Measurements from ENCODE around the gene BMERB1. TPM values are rescaled to one million over a fixed set of nuclear protein-coding genes. Genes with fewer than 3 reads are reported as not detected.
A peak's percentile ranks its signal among the peaks of the same experiment; 100 is the strongest.

Gene BMERB1
- total RNA-seq, 1 donor from 2014 or later, result 17.4 TPM

DNA sequence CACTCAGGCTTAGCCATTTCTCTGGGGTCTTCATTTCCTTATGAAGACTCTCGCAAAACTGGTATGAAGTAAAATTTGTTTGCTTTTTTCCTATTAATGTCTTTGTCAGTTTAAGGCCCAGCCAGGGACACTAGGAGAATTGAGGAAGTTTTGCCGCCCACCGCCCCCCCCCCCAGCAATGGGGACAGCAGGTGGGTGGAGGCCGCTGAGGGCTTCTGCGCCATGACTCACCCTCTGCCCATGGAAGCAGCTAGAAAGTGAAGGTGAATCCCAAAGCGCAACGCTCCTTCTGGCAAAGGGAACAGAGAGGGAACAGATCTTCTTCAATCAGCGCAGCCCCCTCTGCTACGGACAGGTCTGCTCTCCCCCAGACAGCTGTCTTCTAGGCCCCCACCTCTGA, 158.8 kb downstream of the BMERB1 start:
- no peak overlapping the region for H3K4me3 Mint-ChIP-seq
- peaks cover 71% of the 10 kb centered on the region for H3K4me1 Mint-ChIP-seq (ENCODE audit: low read depth)
- intact Hi-C loops (cut with micrococcal nuclease), result loop anchor here (5.0 kb wide), 1 partner anchor 156 kb away; no protein-coding TSS in a partner anchor
- peaks cover 3% of the 10 kb centered on the region for H3K9me3 Mint-ChIP-seq
- DNase-seq (ENCODE audit: low spot score), result no peak
- peak overlapping the region; percentile 61 for H3K27ac Mint-ChIP-seq
- H3K36me3 Mint-ChIP-seq (ENCODE audit: low read depth), result peaks cover 51% of the 10 kb centered on the region
- H3K27me3 Mint-ChIP-seq (ENCODE audit: insufficient read depth), result no peaks in the 10 kb centered on the region

DNA sequence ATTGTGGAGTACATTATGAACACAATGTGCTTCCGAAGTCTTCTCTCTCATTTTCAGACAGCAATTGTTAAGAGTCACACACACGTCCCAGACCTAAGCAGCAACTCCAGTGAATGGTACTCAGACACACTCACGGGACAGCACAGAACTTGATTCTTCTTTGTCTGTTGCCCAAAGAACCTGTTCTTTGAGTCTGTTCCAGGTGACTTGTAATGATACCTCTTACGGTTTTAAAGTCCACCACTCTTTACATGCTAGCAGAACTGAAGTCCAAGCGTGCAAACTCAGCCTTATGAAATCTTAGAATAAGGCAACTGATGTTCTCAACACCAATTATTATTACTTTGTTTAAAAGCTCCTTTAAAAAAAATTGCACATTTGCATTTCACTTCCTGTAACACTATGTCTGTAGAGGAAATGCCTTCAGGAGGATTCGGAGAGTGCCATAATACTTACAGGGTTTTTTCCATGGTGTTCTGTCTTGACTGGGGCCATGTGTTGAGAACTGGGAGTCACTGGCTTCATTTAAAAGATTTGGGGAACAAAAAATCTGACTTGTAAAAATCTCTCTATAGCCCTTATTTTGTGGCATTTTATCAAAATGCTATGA, 160.4 kb downstream of the BMERB1 start:
- Mint-ChIP-seq H3K36me3 (ENCODE audit: low read depth) (peaks cover 47% of the 10 kb centered on the region), H3K4me1 (ENCODE audit: low read depth) (peaks cover 72% of the 10 kb centered on the region)
- no peak for DNase-seq (ENCODE audit: low spot score)

DNA sequence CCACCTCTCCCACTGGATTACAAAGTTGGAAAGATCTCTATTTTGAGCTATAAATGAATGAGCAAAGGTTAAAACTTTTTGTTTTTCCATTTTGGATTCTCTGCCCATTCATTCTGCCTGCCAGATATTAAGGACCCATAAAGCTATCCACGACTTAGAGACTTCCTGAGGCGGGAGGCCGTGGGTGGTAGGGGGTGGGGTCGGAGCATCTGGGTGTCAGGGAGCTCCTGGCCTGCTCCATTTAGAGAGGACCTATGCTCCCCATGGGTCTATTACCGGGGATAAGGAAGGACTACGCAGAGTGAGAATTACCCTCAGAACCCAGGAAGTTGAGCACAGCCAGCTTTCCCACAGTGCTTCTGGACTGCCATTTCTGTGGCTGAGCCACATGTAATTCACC, 162.7 kb downstream of the BMERB1 start:
- peaks cover 65% of the 10 kb centered on the region for H3K36me3 Mint-ChIP-seq (ENCODE audit: low read depth)
- intact Hi-C loops (cut with micrococcal nuclease), result no loop called here

More for the DNA sequence above, 160.4 kb downstream of the BMERB1 start:
- Mint-ChIP-seq H3K9me3 (no peaks in the 10 kb centered on the region), H3K27me3 (ENCODE audit: insufficient read depth) (no peaks in the 10 kb centered on the region), H3K27ac (peak overlapping the region; percentile 76), H3K4me3 (no peak overlapping the region)
- intact Hi-C loops (cut with micrococcal nuclease), result loop anchor here (5.0 kb wide), 1 partner anchor 158 kb away; no protein-coding TSS in a partner anchor

DNA sequence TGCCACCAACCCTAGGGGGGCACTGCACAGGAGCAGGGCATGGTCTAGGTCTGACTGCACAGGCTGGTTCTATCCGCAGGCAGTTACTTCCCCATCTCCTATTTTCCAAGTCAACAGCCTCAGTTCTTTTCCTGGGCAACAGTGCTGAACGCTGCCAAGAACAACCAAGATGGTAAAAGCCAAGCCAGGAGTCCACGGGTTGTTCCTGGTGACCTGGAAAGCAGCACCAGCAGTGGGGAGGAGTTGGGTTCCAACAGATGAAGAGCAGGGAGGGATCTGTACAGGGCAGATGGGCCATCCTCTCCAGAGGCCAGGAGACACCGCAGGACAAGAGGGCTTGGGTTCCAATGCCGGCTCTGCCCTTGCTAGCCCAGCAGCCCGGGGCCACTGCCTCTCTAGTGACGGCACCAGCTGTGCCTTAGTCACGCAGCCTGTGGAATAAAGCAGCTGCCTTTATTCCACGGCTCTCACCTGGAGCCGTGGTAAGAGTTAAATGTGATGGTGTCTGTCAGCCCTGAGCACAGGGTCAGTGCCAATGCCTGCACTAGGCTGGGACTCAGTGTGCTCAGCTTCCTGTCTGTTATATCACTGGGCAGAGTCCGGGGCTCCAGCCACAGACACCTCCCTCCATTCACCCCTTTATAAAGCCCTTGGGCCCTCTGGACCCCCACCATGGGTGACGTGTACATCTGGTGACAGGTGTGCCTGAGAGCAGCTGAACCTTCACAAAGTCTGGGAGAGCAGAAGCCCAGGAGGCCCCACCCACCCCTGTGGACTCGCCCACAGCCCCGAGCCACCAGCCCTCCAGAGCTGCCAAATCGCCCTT, 163.6 kb downstream of the BMERB1 start:
- Mint-ChIP-seq H3K27ac (no peak overlapping the region), H3K36me3 (ENCODE audit: low read depth) (peaks cover 70% of the 10 kb centered on the region), H3K4me3 (no peak overlapping the region), H3K27me3 (ENCODE audit: insufficient read depth) (no peaks in the 10 kb centered on the region), H3K4me1 (ENCODE audit: low read depth) (peaks cover 68% of the 10 kb centered on the region), H3K9me3 (no peaks in the 10 kb centered on the region)
- no peak for DNase-seq (ENCODE audit: low spot score)
- intact Hi-C loops (cut with micrococcal nuclease), result no loop called here

More for the DNA sequence above, 162.7 kb downstream of the BMERB1 start:
- Mint-ChIP-seq H3K9me3 (no peaks in the 10 kb centered on the region), H3K4me1 (ENCODE audit: low read depth) (peaks cover 72% of the 10 kb centered on the region), H3K27ac (peak overlapping the region; percentile 13), H3K27me3 (ENCODE audit: insufficient read depth) (no peaks in the 10 kb centered on the region), H3K4me3 (no peak overlapping the region)
- DNase-seq (ENCODE audit: low spot score), result no peak

DNA sequence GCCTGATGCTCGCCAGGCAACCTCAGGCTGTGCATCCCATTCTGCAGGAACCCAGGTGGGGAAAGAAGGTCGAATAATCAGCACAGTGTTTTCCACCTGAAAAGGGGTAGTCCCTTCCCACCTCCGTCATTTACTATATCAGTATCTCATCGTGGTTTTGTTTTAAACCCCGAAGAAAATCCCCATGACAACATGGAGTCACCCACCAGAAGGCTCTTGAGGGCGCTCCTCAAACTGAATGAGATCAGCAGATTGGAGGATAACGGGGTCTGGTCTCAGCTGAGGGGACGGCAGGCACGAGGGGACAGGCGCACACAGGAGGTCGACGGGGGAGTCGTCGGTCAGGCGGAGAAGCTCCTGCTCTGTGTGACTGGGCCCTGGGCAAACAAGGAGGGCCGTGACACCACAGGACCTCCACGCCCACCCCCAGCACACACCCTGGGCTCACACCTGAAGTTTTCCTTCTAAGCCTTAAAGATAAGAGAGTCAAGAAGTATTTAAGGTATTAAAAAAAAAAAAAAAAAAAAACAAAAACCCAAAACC, 164.3 kb downstream of the BMERB1 start:
- no peaks in the 10 kb centered on the region for H3K27me3 Mint-ChIP-seq (ENCODE audit: insufficient read depth)
- DNase-seq (ENCODE audit: low spot score), result no peak
- peak overlapping the region; percentile 93 for H3K27ac Mint-ChIP-seq
- H3K9me3 Mint-ChIP-seq, result no peaks in the 10 kb centered on the region
- H3K4me1 Mint-ChIP-seq (ENCODE audit: low read depth), result peaks cover 61% of the 10 kb centered on the region
- peaks cover 73% of the 10 kb centered on the region for H3K36me3 Mint-ChIP-seq (ENCODE audit: low read depth)
- intact Hi-C loops (cut with micrococcal nuclease), result no loop called here
- H3K4me3 Mint-ChIP-seq, result no peak overlapping the region

DNA sequence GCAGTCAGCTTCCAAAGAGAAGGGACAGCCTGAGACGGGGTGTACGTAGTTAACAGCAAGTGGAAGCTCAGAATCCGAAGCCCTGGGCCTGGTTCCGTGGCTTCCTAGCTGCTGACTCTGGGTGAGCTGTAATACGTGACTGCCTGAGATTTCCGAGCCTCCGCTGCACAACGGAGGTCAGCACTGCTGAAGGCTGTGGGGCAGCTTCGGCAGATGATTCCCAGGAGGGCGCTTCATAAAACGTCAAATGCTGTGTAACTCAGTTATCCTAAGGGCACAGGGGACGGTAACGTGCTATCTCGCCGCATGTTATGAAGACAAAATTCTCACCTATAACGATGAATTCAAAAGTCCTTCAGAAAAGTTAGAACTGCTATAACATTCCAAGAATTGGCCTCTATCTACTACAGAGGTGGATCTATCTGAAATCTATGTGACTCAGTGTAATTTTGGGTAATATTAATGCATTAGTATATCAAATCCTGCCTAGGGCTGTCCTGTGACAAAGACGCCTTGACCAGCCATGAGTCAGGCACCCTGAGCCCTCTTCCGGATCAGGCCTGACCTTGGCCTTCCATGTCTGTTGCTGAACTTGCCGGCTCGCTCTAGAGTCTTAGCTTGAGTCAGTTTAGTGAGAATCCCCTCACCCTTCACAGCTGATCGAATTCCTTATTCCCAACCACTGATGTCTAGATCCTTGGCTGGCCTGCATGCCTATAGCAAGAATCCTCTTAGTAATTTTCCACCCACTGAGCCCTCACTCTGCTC, 165.1 kb downstream of the BMERB1 start:
- DNase-seq (ENCODE audit: low spot score), result no peak
- Mint-ChIP-seq H3K27ac (peak overlapping the region; percentile 57), H3K36me3 (ENCODE audit: low read depth) (peaks cover 72% of the 10 kb centered on the region)

DNA sequence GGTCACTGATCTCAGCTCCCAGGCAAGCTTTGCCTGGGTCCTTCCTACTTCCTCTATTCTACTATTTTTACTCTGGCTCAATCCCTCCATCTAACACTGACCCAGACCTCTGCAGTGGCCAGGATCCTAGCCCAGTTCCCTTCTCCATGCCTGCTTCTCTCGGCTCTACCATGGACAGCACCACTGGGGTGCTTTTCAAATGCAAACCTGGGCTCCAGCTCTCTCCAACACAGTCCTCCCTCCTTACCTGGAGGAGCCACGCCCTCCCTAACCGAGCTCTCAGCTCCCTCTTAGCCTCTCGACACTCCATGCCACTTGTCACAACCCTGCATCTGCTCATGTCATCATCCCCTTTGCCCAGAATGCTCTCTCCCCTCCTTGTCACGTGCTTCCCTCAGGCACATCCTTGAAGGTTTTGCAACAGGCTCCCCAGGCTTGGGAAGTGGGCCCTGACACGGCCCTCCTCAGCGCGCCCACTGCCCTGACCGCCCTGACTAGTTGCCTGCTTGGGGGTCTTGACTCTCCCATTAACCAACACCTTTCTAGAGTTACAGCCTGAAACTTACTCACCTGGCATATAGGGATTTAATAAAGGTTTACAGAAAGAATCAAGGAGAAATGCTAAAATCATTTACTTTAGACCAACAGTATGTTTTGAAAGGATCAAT, 167.0 kb downstream of the BMERB1 start:
- no peak overlapping the region for H3K4me3 Mint-ChIP-seq
- peak overlapping the region; percentile 76 for H3K27ac Mint-ChIP-seq
- DNase-seq (ENCODE audit: low spot score), result no peak
- intact Hi-C loops (cut with micrococcal nuclease), result no loop called here
- H3K9me3 Mint-ChIP-seq, result no peaks in the 10 kb centered on the region
- H3K27me3 Mint-ChIP-seq (ENCODE audit: insufficient read depth), result no peaks in the 10 kb centered on the region
- peaks cover 64% of the 10 kb centered on the region for H3K36me3 Mint-ChIP-seq (ENCODE audit: low read depth)
- peaks cover 46% of the 10 kb centered on the region for H3K4me1 Mint-ChIP-seq (ENCODE audit: low read depth)

More for the DNA sequence above, 165.1 kb downstream of the BMERB1 start:
- intact Hi-C loops (cut with micrococcal nuclease), result no loop called here
- no peaks in the 10 kb centered on the region for H3K27me3 Mint-ChIP-seq (ENCODE audit: insufficient read depth)
- H3K4me1 Mint-ChIP-seq (ENCODE audit: low read depth), result peaks cover 53% of the 10 kb centered on the region
- no peak overlapping the region for H3K4me3 Mint-ChIP-seq
- H3K9me3 Mint-ChIP-seq, result no peaks in the 10 kb centered on the region

DNA sequence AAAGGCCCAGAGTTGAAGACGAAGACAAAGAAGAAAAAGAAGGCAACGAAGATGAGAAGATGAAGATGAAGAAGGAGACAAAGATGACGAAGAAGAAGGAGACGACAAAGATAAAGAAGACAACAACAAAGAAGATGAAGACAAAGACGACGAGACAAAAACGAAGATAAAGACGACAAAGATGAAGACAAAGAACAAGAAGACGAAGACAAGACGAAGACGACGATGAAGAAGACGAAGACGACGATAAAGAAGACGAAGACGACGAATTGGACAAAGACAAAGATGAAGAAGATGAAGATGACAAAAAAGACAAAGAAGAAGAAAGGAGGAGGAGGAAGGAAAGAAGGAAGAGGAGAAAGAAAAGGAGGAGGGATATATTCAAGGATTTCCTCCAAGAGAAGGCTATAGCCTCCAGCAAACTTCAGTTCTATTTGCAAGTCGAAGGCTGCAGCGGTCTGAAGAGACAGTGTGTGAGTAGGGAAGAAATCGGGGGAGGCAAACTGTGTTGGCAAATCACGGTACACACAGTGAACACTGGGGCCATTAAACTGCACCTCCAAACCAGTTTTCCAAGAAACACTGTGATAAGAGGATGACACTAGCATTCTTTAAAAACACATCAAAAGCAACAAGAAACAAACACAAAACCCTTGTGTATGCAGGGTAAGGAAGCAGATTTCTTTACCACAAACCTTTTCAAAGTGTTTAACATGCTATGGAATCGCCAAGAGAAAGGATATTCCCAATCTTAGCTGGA, 168.1 kb downstream of the BMERB1 start:
- no peak for DNase-seq (ENCODE audit: low spot score)
- peaks cover 40% of the 10 kb centered on the region for H3K4me1 Mint-ChIP-seq (ENCODE audit: low read depth)
- H3K36me3 Mint-ChIP-seq (ENCODE audit: low read depth), result peaks cover 65% of the 10 kb centered on the region
- no peak overlapping the region for H3K4me3 Mint-ChIP-seq
- H3K9me3 Mint-ChIP-seq, result no peaks in the 10 kb centered on the region
- H3K27ac Mint-ChIP-seq, result peak overlapping the region; percentile 68
- H3K27me3 Mint-ChIP-seq (ENCODE audit: insufficient read depth), result no peaks in the 10 kb centered on the region
- intact Hi-C loops (cut with micrococcal nuclease), result no loop called here

DNA sequence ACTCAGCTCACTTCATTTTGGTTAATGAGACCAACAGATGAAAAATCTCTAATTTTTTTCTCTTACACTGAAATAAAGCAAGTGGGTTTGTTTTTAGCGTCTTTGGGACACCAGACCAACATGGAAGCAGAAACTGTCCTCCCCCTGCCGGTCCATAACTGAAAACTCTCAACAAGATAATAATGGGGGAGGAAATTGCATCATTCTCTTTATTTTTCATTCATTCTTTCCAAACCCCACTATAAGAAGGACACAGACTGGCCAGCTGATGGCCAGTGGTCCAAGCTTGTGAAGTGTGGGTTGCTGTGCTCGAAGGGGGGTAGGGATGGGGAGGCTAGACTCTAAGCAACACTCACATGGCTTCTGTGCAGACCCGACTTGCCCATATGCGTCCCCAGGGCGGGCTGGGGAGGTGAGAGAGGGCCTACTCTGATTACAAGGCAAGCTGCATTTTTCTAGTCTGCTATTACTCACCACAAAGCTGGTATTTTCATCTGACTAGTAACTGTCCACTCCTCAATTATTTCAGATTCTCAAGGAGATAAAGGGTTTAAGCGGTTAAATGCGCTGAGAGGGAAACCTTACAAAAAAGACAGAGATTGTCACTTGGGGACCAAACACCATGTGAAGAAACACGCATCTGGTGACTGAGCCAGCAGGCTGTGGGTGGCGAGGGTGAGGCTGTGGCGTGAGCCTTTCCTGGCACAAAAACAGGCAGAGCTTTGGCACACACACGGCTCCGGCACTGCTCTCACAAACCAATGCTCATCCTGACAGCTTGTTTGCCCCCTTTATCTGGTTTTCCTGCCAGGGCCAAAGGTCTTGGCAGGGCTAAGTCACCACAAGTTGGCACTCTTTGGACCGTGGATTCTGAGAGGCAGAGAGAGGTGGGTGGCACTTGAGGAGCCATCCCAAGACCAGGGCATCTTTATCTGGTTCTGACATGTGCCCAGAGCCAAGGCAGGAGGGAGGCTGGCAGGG, 170.4 kb downstream of the BMERB1 start:
- Mint-ChIP-seq H3K4me3 (no peak overlapping the region), H3K27ac (no peak overlapping the region), H3K4me1 (ENCODE audit: low read depth) (peaks cover 28% of the 10 kb centered on the region), H3K36me3 (ENCODE audit: low read depth) (peaks cover 64% of the 10 kb centered on the region), H3K9me3 (no peaks in the 10 kb centered on the region), H3K27me3 (ENCODE audit: insufficient read depth) (no peaks in the 10 kb centered on the region)
- intact Hi-C loops (cut with micrococcal nuclease), result no loop called here
- no peak for DNase-seq (ENCODE audit: low spot score)

DNA sequence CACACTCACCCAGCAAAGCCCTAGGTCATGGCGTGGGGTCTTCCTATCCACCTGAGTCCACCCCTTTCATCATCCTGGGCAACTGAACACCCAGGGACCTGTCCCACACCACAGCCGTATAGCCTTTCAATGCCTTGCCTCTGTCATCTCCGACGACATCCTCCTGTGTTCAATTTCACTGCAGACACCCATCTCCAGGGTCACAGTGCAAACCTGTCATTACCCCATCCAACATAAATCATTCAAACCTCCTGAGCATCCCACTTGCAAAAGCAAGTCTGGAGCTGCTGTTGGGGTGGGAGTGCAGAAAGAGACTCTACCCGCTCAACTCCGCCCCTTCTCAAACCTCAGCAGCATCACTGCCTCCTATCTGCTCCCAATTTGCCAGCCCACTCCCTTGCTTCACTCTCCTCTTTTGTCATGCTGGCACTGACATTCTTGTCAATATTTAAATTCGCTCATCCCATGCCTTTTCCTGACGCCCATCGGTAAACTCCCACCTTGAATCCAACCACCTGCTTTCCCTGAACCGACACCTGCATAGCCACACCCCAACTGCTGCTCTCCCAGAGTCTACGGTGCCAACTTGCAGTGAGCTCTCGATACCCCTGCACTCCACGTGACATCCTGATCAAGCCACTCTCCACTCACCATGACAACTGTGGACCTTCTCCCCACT, 171.6 kb downstream of the BMERB1 start:
- Mint-ChIP-seq H3K27me3 (ENCODE audit: insufficient read depth) (no peaks in the 10 kb centered on the region), H3K36me3 (ENCODE audit: low read depth) (peaks cover 62% of the 10 kb centered on the region), H3K4me3 (no peak overlapping the region), H3K4me1 (ENCODE audit: low read depth) (peaks cover 25% of the 10 kb centered on the region), H3K9me3 (no peaks in the 10 kb centered on the region), H3K27ac (peak overlapping the region; percentile 40)
- intact Hi-C loops (cut with micrococcal nuclease), result no loop called here
- no peak for DNase-seq (ENCODE audit: low spot score)
